C4-2B (cell line): ENCODE data around the gene LDHAL6B.

Experiments used
- H3K27ac ChIP-seq: fragments of 450-650 bp; 2 replicates; pipeline ENCODE4 v1.5.1; 2017
- CTCF ChIP-seq: fragments of 450-650 bp; conservative IDR thresholded peaks from 2 replicates; pipeline ENCODE4 v1.5.1; 2017; ENCODE audit warnings: mild to moderate bottlenecking
- ZFX ChIP-seq: fragments of 450-650 bp; IDR thresholded peaks from 2 replicates; pipeline ENCODE4 v1.6.1; 2017

Gene LDHAL6B

GRCh38 chr15:59178151-59178695, 28.4 kb upstream of the LDHAL6B start:
- TF ChIP-seq CTCF (no peak), ZFX (no peak)
- no peak overlapping the region for H3K27ac ChIP-seq

GRCh38 chr15:59179717-59180116, 26.9 kb upstream of the LDHAL6B start:
- H3K27ac ChIP-seq, result no peak overlapping the region
- TF ChIP-seq CTCF (no peak), ZFX (no peak)

- H3K27ac ChIP-seq, result no peak overlapping the region
- TF ChIP-seq ZFX, result no peak
- TF ChIP-seq CTCF, result no peak
Observed at GRCh38 chr15:59180945-59181600, 25.6 kb upstream of the LDHAL6B start.

- H3K27ac ChIP-seq, result no peak overlapping the region
- TF ChIP-seq ZFX, result no peak
- TF ChIP-seq CTCF, result peak; percentile 41; the same call in 1 of the 2 replicates
Observed at GRCh38 chr15:59185725-59186124, 20.9 kb upstream of the LDHAL6B start.

GRCh38 chr15:59186501-59186900, 20.1 kb upstream of the LDHAL6B start:
- no peak overlapping the region for H3K27ac ChIP-seq
- TF ChIP-seq ZFX (no peak), CTCF (no peak)

GRCh38 chr15:59189241-59189640, 17.4 kb upstream of the LDHAL6B start:
- TF ChIP-seq CTCF, result no peak
- TF ChIP-seq ZFX, result no peak
- no peak overlapping the region for H3K27ac ChIP-seq

- TF ChIP-seq CTCF (no peak), ZFX (no peak)
- H3K27ac ChIP-seq, result no peak overlapping the region
Observed at GRCh38 chr15:59190291-59190690, 16.4 kb upstream of the LDHAL6B start.
